Measurements from ENCODE around the gene TMEM87A.
A peak's percentile ranks its signal among the peaks of the same experiment; 100 is the strongest.
"Not testable (repeated sequence)": the region's sequence is repeated elsewhere in the genome, so short reads cannot be mapped to it uniquely, and the experiment has no call there.

Gene TMEM87A

GRCh38 chr15:42272939-42273899, at the start of gene TMEM87A, which contains the start of gene GANC:
TSS of gene TMEM87A (minus strand) at chr15:42273433. CDS start at chr15:42273398, 35 bp downstream.
TSS of gene GANC (plus strand) at chr15:42273201. CDS start at chr15:42274482, 1,281 bp downstream.
- peak; percentile 99 for DNase-seq

GRCh38 chr15:42319206-42319605, 46.0 kb upstream of the TMEM87A start:
- DNase-seq = no peak

- not testable (repeated sequence) for DNase-seq
Measured at GRCh38 chr15:42316282-42316805, 43.1 kb upstream of the TMEM87A start.

- DNase-seq = no peak
Measured at GRCh38 chr15:42315521-42315920, 42.3 kb upstream of the TMEM87A start.

- no peak for DNase-seq
Measured at GRCh38 chr15:42314818-42315217, 41.6 kb upstream of the TMEM87A start.

- no peak for DNase-seq
Measured at GRCh38 chr15:42313463-42313862, 40.2 kb upstream of the TMEM87A start.

- DNase-seq = no peak
Measured at GRCh38 chr15:42306681-42307080, 33.4 kb upstream of the TMEM87A start.

DNA sequence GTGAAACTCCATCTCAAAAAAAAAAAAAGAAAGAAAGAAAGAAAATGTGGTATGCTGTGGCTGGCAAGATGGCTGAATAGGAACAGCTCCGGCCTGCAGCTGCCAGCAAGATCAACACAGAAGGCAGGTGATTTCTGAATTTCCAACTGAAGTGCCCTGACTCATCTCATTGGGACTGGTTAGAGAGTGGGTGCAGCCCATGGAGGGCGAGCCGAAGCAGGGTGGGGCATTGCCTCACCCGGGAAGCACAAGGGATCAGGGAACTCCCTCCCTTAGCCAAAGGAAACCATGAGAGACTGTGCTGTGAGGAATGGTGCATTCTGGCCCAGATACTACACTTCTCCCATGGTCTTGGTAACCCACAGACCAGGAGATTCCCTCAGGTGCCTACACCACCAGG, 27.8 kb upstream of the TMEM87A start:
- DNase-seq = not testable (repeated sequence)

- DNase-seq = no peak
Measured at GRCh38 chr15:42289166-42289565, 15.9 kb upstream of the TMEM87A start.

DNA sequence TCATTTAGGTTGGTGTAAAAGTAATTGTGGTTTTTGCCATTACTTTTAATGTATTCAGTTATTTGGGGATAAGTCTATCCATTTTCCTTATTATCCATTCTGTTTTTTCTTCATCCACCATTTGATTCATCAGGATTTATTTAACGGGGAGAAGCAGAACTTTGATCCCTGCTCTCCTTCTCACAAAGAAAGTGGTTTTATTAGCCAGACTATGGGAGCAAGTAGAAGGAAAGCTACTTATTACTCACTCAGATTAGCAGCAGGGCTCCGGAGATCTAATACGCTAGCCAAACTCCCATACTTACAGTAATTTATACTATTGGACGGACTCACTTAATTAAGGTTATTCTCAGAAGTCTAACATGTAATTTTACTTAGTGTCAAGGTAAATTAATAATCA, 14.7 kb upstream of the TMEM87A start:
- DNase-seq = no peak

DNA sequence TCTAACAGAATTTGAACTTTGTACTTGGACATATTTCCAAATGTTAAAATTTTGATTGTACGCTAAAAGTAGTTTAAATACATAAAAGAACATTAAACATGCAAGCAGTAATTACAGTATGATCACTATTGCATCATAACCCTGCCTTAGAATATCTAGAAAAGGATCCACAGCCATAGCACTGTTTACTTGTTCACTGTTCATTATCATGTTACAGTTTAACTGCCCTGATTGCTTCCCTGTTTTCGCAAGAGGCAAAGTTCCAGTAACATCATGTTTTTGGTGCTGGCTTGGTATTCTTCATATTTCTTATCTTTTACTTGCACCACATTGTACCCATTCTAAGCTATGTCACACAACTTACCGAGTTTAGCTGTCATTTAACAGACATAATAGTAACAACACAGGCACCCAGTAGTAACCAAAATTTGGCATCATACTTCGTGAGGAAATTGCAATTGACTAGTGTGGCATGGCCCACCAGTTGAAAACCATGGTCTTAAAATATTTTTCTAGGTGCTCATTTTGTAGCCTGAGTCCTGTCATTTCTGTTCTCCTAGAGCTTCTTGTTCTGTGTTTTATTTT, 13.3 kb upstream of the TMEM87A start:
- DNase-seq = no peak

GRCh38 chr15:42285034-42285433, 11.8 kb upstream of the TMEM87A start:
- no peak for DNase-seq

DNA sequence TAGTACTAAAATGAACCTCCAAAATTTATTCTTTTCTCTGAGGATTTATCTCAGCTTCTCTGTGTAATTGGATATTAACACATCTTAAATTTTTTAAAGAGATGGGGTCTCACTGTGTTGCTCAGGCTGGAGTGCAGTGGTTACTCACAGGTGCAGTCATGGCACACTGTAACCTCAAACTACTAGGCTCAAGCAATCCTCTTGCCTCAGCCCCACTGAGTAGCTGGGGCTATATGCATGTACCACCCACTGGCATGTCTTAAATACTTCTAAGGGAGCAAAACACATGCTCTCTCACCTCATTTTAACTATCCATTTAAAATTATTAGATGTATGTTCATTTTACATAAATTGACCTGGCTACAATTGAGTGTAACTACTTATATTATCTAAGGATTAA, 11.3 kb upstream of the TMEM87A start:
- no peak for DNase-seq

GRCh38 chr15:42283671-42284070, 10.4 kb upstream of the TMEM87A start:
- no peak for DNase-seq

GRCh38 chr15:42282926-42283325, 9.7 kb upstream of the TMEM87A start:
- DNase-seq = no peak

DNA sequence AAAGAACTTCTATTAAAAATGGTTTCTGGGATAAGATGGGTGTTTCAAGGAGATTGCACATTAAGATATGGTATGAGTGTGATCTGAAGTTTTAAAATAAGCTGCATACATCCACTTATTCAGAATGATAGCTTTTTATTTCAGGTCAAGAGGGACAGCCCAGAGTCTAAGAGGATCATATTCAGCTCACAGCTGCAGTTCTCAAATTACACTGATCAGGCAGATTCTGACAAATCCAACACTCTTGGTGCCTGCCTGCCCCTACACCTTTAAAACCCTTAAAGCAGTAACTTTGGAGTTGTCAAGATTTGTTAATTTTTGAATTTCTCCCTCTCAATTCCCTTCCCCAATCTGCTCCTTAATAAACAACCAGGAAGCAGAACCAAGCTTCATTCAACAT, 9.1 kb upstream of the TMEM87A start:
- no peak for DNase-seq

DNA sequence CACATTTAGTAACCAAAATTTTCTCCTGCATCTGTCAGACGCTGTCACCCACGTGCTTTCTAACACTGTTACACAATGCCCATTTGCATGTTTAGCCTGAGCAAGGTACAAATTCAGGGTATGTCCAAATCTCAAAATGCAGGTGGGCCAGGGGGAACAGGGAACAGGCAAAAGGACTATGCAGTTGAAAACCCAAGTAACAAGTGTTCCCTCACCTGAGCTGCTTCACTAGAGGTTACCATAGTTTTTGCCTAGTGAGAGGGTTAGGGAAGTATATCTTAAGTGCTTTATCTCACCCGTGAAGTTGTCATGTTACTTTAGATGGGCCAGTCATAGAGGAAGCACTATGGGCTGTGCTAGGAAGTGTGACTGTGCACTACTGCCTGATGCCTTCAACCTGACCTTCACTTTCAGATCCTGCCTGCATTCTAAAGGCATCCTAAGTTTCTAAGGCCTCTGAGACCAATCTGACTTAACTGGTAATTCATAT, 6.0 kb upstream of the TMEM87A start:
- no peak for DNase-seq

DNA sequence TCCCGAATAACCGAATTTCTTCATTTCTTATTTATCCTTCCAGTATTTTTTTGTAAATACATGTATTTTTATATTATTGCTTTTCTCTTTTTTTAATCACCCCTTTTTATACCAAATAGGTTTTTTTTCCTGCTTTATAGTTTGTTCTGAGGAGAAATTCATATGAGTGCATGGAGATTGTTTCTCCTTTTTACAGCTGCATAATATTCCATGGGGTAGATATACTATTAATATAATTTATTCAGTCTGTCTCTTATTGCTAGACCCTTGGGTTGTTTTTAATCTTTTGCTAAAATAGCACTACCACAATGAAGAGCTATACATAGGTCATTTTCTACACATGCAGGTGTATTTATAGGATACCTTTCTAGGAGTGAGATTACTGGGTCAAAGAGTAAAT, 3.5 kb upstream of the TMEM87A start:
- DNase-seq = no peak

DNA sequence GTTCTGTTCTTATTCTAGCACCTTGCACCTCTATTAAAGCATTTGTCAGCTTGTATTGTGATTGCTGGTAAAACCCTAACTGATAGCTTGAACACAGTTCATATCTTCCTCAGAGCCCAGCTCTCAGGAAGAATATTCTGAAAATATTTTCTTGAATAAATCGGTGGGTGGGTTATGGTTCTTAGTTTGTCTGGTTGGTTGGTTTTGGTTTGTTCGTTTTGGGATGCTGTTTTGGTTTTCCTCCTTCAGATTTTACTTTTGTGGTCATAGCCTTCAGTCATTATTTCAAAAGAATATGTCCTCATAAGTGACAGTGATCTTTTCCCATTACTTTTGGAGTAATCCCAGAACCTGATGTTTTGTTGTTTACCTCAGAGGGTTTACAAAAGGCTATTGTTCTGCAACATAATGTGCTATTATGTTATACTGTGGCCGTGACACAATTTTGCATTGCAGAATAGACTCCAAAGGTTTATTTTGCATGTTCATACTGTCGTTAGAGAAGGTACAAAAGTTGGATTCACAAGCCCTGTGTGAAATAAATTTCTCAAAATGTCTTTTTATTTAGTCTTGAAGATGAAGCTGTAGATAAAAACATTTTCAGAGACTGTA, 2.7 kb upstream of the TMEM87A start:
- DNase-seq = no peak

DNA sequence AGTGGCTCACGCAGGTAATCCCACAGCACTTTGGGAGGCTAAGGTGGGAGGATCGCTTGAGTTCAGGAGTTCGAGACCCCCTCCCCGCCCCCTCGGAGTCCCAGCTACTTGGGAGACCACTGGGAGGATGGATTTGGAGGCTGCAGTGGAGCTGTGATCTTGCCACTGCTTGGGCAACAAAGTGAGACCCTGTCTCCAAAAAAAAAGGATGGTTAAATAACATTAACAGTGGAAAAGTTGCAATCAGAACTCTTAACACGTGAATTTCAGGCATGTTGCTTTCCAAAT, 1.4 kb upstream of the TMEM87A start:
- DNase-seq = no peak

GRCh38 chr15:42273900-42274701, 868 bp upstream of the TMEM87A start:
- DNase-seq = peak; percentile 64

DNA sequence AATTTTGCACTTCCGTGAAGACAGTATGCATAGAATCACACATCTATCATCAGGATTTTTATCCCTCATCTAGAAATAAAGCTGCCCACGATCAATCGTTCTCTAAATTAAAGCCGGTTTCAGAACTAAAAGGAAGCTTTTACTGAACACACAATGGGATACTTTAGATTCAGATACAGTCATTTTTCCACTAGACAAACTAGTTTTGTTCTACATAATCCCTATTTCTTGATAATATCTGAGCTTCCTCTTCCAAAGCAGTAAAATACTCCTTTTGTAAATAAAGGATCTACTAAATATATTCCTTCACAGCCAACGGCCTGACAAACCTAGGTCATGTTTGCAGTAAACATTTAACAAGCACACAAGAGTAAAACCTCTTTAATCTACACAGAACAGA, 2.2 kb downstream of the TMEM87A start:
- no peak for DNase-seq

DNA sequence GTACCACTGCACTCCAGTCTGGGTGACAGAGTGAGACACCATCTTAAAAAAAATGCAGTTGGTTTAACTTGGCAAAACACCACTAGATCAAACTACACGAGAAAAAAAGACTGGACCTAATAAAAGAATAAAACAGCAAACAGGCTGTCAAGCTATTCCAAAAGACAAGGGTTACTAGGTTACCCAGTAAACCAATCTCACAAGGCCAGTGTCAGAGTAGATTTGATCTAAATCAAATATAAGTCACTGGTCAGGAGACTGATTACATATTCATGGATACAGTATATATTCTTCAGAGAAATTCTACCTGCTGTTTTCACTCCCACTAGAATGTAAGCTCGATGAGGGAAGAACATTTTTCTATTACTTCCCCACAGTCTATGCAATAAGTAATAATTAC, 2.7 kb downstream of the TMEM87A start:
- DNase-seq = no peak
